Adrenal gland (tissue), 5 donors: ENCODE measurements around the gene FMNL2.

Experiments
- POLR2A ChIP-seq, 2 donors: fragments of 450-650 bp; IDR thresholded peaks; one replicate each; pipeline ENCODE4 v1.6.1; 2017; ENCODE audit warnings: antibody characterized with exemption in 2 of 2, mild to moderate bottlenecking in 2 of 2, moderate library complexity in 1 of 2
- TF ChIP-seq, protein P1 (sequence below), 6 experiments: fragments of 450-650 bp in 4 of 6; fragments of 200-600 bp in 2 of 6; sonication (generic) in 1 of 6; IDR thresholded peaks; 1 replicate in 5 of 6; 2 replicates in 1 of 6; pipeline versions ENCODE4 v1.5.1 to v1.8.0; 2016 to 2021; ENCODE audit warnings: antibody characterized with exemption in 6 of 6, mild to moderate bottlenecking in 2 of 6, moderate library complexity in 1 of 6
- donor health status: DM: no; HTN: no; CAD: no.

- TF ChIP-seq, protein P1, sequence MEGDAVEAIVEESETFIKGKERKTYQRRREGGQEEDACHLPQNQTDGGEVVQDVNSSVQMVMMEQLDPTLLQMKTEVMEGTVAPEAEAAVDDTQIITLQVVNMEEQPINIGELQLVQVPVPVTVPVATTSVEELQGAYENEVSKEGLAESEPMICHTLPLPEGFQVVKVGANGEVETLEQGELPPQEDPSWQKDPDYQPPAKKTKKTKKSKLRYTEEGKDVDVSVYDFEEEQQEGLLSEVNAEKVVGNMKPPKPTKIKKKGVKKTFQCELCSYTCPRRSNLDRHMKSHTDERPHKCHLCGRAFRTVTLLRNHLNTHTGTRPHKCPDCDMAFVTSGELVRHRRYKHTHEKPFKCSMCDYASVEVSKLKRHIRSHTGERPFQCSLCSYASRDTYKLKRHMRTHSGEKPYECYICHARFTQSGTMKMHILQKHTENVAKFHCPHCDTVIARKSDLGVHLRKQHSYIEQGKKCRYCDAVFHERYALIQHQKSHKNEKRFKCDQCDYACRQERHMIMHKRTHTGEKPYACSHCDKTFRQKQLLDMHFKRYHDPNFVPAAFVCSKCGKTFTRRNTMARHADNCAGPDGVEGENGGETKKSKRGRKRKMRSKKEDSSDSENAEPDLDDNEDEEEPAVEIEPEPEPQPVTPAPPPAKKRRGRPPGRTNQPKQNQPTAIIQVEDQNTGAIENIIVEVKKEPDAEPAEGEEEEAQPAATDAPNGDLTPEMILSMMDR (IDR thresholded peaks at IDR 0.05) = no peak
- TF ChIP-seq POLR2A (IDR thresholded peaks at IDR 0.05) = no peak
Observed at GRCh38 chr2:152420936-152421335, 86.0 kb downstream of the FMNL2 start.
